ENCODE results near the gene TEX261. TPM values are rescaled to one million over a fixed set of nuclear protein-coding genes. Genes with fewer than 3 reads are reported as not detected.

The TEX261 gene
- total and polyA plus RNA-seq, 2 experiments from 2014 or later, result 5.7 to 17.5 TPM

GRCh38 chr2:70986499-70987189 is 8.0 kb downstream of the TEX261 start (continued):
- TF ChIP-seq EZH2phosphoT487 (IDR thresholded peaks at IDR 0.05; ENCODE audit: unreplicated experiment), result no peak
- no peak for TF ChIP-seq JUNB (IDR thresholded peaks at IDR 0.05; ENCODE audit: unreplicated experiment)
- TF ChIP-seq CREB1 (CRISPR knock-in tag; IDR thresholded peaks at IDR 0.05; ENCODE audit: low read depth), result no peak
- TF ChIP-seq ZNF114 (CRISPR knock-in tag; IDR thresholded peaks at IDR 0.05), result no peak
- TF ChIP-seq ZNF462 (CRISPR knock-in tag; IDR thresholded peaks at IDR 0.05), result no peak
- no peak for TF ChIP-seq ZNF331 (CRISPR knock-in tag; IDR thresholded peaks at IDR 0.05; ENCODE audit: low read depth)
- no peak for TF ChIP-seq EZH2 (IDR thresholded peaks at IDR 0.05; ENCODE audit: low read depth, unreplicated experiment)

GRCh38 chr2:70985956-70986355 is 8.7 kb downstream of the TEX261 start:
- ATAC-seq (no peak), DNase-seq (ENCODE audit: low spot score) (no peak)
- Histone ChIP-seq H2AFZ (no peak overlapping the region), H3F3A (replicated peaks; ENCODE audit: low read depth) (no peaks in the 10 kb centered on the region), H4K20me1 (replicated peaks; ENCODE audit: insufficient read depth) (peaks cover 13% of the 10 kb centered on the region), H3K36me3 (ENCODE audit: insufficient read depth) (no peaks in the 10 kb centered on the region), H3K4me1 (ENCODE audit: insufficient read depth) (no peaks in the 10 kb centered on the region), H3K4me3 (no peak overlapping the region), H3K4me2 (no peak overlapping the region), H3K27ac (ENCODE audit: low read depth) (no peak overlapping the region), H3K79me2 (replicated peaks; ENCODE audit: insufficient read depth) (no peaks in the 10 kb centered on the region), H3K9me2 (ENCODE audit: insufficient read depth) (no peaks in the 10 kb centered on the region), H3K27me3 (ENCODE audit: insufficient read depth) (no peaks in the 10 kb centered on the region)
- no peak overlapping the region for H3K4me3 Mint-ChIP-seq
- H3K9me3 Mint-ChIP-seq, result no peaks in the 10 kb centered on the region
- peaks cover 22% of the 10 kb centered on the region for H3K36me3 Mint-ChIP-seq (ENCODE audit: low read depth)
- no peak overlapping the region for H3K27ac Mint-ChIP-seq
- peaks cover 5% of the 10 kb centered on the region for H3K4me1 Mint-ChIP-seq
- H3K27me3 Mint-ChIP-seq (ENCODE audit: insufficient read depth, low read depth, poor library complexity), result peaks cover 12% of the 10 kb centered on the region
- TF ChIP-seq EZH2 (IDR thresholded peaks at IDR 0.05; ENCODE audit: low read depth, unreplicated experiment) (no peak), NANOG (IDR thresholded peaks at IDR 0.05; ENCODE audit: borderline replicate concordance) (no peak), ZNF462 (CRISPR knock-in tag; IDR thresholded peaks at IDR 0.05) (no peak), CREB1 (CRISPR knock-in tag; IDR thresholded peaks at IDR 0.05; ENCODE audit: low read depth) (no peak), EZH2phosphoT487 (IDR thresholded peaks at IDR 0.05; ENCODE audit: unreplicated experiment) (no peak)

Measured in GM23338 (cell line).